H9 (cell line): ENCODE data around the gene EBP. TPM values are rescaled to one million over a fixed set of nuclear protein-coding genes. Genes with fewer than 3 reads are reported as not detected.

Experiments used
- DNase-seq: peaks from one replicate; pipeline ENCODE4 v3.0.0-alpha.2; 2017
- H2AFZ ChIP-seq: one replicate; pipeline ENCODE4 v1.6.1; 2013; ENCODE audit warnings: mild to moderate bottlenecking, low read length, control low read depth, moderate library complexity
- H2AK5ac ChIP-seq: 2 replicates; pipeline ENCODE4 v1.6.1; 2013; ENCODE audit warnings: low read length, control low read depth, mixed read lengths; ENCODE audit not compliant: insufficient read length
- H2BK120ac ChIP-seq: one replicate; pipeline ENCODE4 v1.6.1; 2013; ENCODE audit warnings: low read depth, mild to moderate bottlenecking, low read length, control low read depth, inconsistent platforms; ENCODE audit not compliant: poor library complexity, severe bottlenecking
- H2BK12ac ChIP-seq: 2 replicates; pipeline ENCODE4 v1.6.1; 2013; ENCODE audit warnings: low read length, control low read depth, mixed read lengths, low read depth; ENCODE audit not compliant: insufficient read length
- H2BK15ac ChIP-seq: 2 replicates; pipeline ENCODE4 v1.6.1; 2013; ENCODE audit warnings: low read depth, low read length, control low read depth
- H2BK20ac ChIP-seq: one replicate; pipeline ENCODE4 v1.6.1; 2013; ENCODE audit warnings: low read depth, mild to moderate bottlenecking, low read length, control low read depth, inconsistent platforms; ENCODE audit not compliant: poor library complexity, severe bottlenecking
- H2BK5ac ChIP-seq: 2 replicates; pipeline ENCODE4 v1.6.1; 2013; ENCODE audit warnings: low read length, control low read depth, mixed read lengths; ENCODE audit not compliant: insufficient read length
- H3K14ac ChIP-seq: 2 replicates; pipeline ENCODE4 v1.6.1; 2013; ENCODE audit warnings: low read length, control low read depth; ENCODE audit not compliant: insufficient read depth
- H3K18ac ChIP-seq: 2 replicates; pipeline ENCODE4 v1.6.1; 2013; ENCODE audit warnings: low read depth, mild to moderate bottlenecking, mixed read lengths, low read length, control low read depth; ENCODE audit not compliant: insufficient read length
- H3K23ac ChIP-seq: 2 replicates; pipeline ENCODE4 v1.6.1; 2013; ENCODE audit warnings: low read length, control low read depth, mixed read lengths, low read depth; ENCODE audit not compliant: insufficient read length
- H3K23me2 ChIP-seq: 2 replicates; pipeline ENCODE4 v1.6.1; 2013; ENCODE audit warnings: low read depth, mild to moderate bottlenecking, mixed read lengths, low read length, control low read depth; ENCODE audit not compliant: insufficient read length, poor library complexity, severe bottlenecking
- H3K27ac ChIP-seq: 2 replicates; pipeline ENCODE4 v1.5.1; 2013; ENCODE audit warnings: low read length, control low read depth, mixed read lengths, low read depth; ENCODE audit not compliant: insufficient read length
- H3K27me3 ChIP-seq: 2 replicates; pipeline ENCODE4 v1.6.1; 2013; ENCODE audit warnings: low read length, control low read depth, inconsistent platforms; ENCODE audit not compliant: insufficient read depth
- H3K4ac ChIP-seq: 2 replicates; pipeline ENCODE4 v1.6.1; 2013; ENCODE audit warnings: low read depth, mild to moderate bottlenecking, control low read depth, inconsistent platforms, low read length, moderate library complexity
- H3K4me1 ChIP-seq: 2 replicates; pipeline ENCODE4 v1.6.1; 2013; ENCODE audit warnings: low read length, control low read depth, inconsistent platforms; ENCODE audit not compliant: insufficient read depth
- H3K4me2 ChIP-seq: 2 replicates; pipeline ENCODE4 v1.6.1; 2013; ENCODE audit warnings: low read length, control low read depth, mixed read lengths; ENCODE audit not compliant: insufficient read length, insufficient read depth
- H3K56ac ChIP-seq: 2 replicates; pipeline ENCODE4 v1.6.1; 2013; ENCODE audit warnings: low read depth, mild to moderate bottlenecking, mixed read lengths, low read length, control low read depth; ENCODE audit not compliant: insufficient read length
- H3K79me1 ChIP-seq: 2 replicates; pipeline ENCODE4 v1.6.1; 2013; ENCODE audit warnings: low read depth, mild to moderate bottlenecking, moderate library complexity, low read length, control low read depth, inconsistent platforms; ENCODE audit not compliant: insufficient read depth, poor library complexity, severe bottlenecking
- H3K79me2 ChIP-seq: 2 replicates; pipeline ENCODE4 v1.6.1; 2013; ENCODE audit warnings: low read length, control low read depth, inconsistent platforms; ENCODE audit not compliant: insufficient read depth
- H3K9ac ChIP-seq: 2 replicates; pipeline ENCODE4 v1.6.1; 2013; ENCODE audit warnings: low read length, control low read depth, mixed read lengths; ENCODE audit not compliant: insufficient read length; ENCODE audit errors: extremely low read depth
- H3K9me3 ChIP-seq: one replicate; pipeline ENCODE4 v1.6.1; 2013; ENCODE audit warnings: low read depth, low read length, inconsistent platforms; ENCODE audit not compliant: control insufficient read depth
- H3T11ph ChIP-seq: one replicate; pipeline ENCODE4 v1.6.1; 2013; ENCODE audit warnings: mild to moderate bottlenecking, low read length, control low read depth, inconsistent platforms
- H4K20me1 ChIP-seq: one replicate; pipeline ENCODE4 v1.6.1; 2013; ENCODE audit not compliant: control insufficient read depth, insufficient read length, insufficient read depth
- H4K5ac ChIP-seq: 2 replicates; pipeline ENCODE4 v1.6.1; 2013; ENCODE audit warnings: low read depth, mild to moderate bottlenecking, mixed read lengths, low read length, control low read depth; ENCODE audit not compliant: insufficient read length
- H4K8ac ChIP-seq: replicated peaks from 2 replicates; pipeline ENCODE4 v1.6.1; 2013; ENCODE audit warnings: low read length, control low read depth, mixed read lengths, low read depth; ENCODE audit not compliant: insufficient read length
- H4K91ac ChIP-seq: 2 replicates; pipeline ENCODE4 v1.6.1; 2013; ENCODE audit warnings: low read depth, mild to moderate bottlenecking, moderate library complexity, mixed read lengths, low read length, control low read depth; ENCODE audit not compliant: insufficient read length
- H3K27ac Mint-ChIP-seq, 3 experiments: 2 replicates in 2 of 3; 3 replicates in 1 of 3; pipeline ENCODE4 v1.8.0; 2020 to 2021; ENCODE audit warnings: mixed read lengths in 3 of 3, mild to moderate bottlenecking in 1 of 3, moderate library complexity in 1 of 3
- H3K27me3 Mint-ChIP-seq: 2 replicates; pipeline ENCODE4 v1.8.0; 2021; ENCODE audit warnings: low read depth, mild to moderate bottlenecking, moderate library complexity, mixed read lengths
- H3K36me3 Mint-ChIP-seq, 3 experiments: 2 replicates in 2 of 3; 3 replicates in 1 of 3; pipeline ENCODE4 v1.8.0; 2020 to 2021; ENCODE audit warnings: low read depth in 3 of 3, mixed read lengths in 3 of 3; ENCODE audit not compliant: insufficient read depth in 1 of 3
- H3K4me1 Mint-ChIP-seq, 2 experiments: 2 replicates each; pipeline ENCODE4 v1.8.0; 2020; ENCODE audit warnings: mixed read lengths in 2 of 2
- H3K4me3 Mint-ChIP-seq, 2 experiments: 2 replicates in 1 of 2; 3 replicates in 1 of 2; pipeline ENCODE4 v1.8.0; 2020 to 2021; ENCODE audit warnings: mild to moderate bottlenecking in 2 of 2, mixed read lengths in 2 of 2, moderate library complexity in 1 of 2
- H3K9me3 Mint-ChIP-seq, 2 experiments: 2 replicates in 1 of 2; 3 replicates in 1 of 2; pipeline ENCODE4 v1.8.0; 2020; ENCODE audit warnings: mild to moderate bottlenecking in 2 of 2, mixed read lengths in 2 of 2, moderate library complexity in 1 of 2
- CTCF ChIP-seq: fragments of 200-600 bp; sonication (generic); conservative IDR thresholded peaks from 3 replicates; pipeline ENCODE4 v1.8.0; 2021; ENCODE audit warnings: antibody characterized with exemption, mild to moderate bottlenecking
- WGBS: extraction: QIAGEN DNeasy Blood & Tissue Kit; methylation state at CpG from one replicate; pipeline ENCODE4 v1.1.7; 2013; ENCODE audit warnings: missing lambda C conversion rate, low lambda C conversion rate, mixed read lengths; ENCODE audit not compliant: insufficient read length; ENCODE audit errors: extremely low coverage; 5-methylcytosine and 5-hydroxymethylcytosine counted together
- total RNA-seq: library from RNA; stranded (reverse); gene quantifications from 2 replicates; pipeline ENCODE4 v1.2.1, GENCODE V29; 2021

Gene EBP
- total RNA-seq, 1 experiment from 2014 or later: 117 TPM

GRCh38 chrX:48540028-48540375, 18.4 kb downstream of the EBP start:
- H4K20me1 ChIP-seq: no peaks in the 10 kb centered on the region
- H2BK5ac ChIP-seq: no peak overlapping the region
- no peak overlapping the region for H2AK5ac ChIP-seq
- Mint-ChIP-seq H3K4me3 (peak overlapping the region; percentile 87 to 91), H3K4me1 (peaks cover 5 to 6% of the 10 kb centered on the region in 2 experiments), H3K27ac (peak overlapping the region; percentile 92 to 98 (median 94); a peak in 5 of 7 replicates), H3K27me3 (no peaks in the 10 kb centered on the region), H3K36me3 (peaks cover 4 to 28% (median 7%) of the 10 kb centered on the region in 3 experiments), H3K9me3 (peaks cover 60 to 79% of the 10 kb centered on the region in 2 experiments)
- no peak overlapping the region for H2BK120ac ChIP-seq
- no peak overlapping the region; the same call in 1 of the 2 replicates for H3K14ac ChIP-seq
- H3K56ac ChIP-seq: no peak overlapping the region
- H3K79me2 ChIP-seq: no peaks in the 10 kb centered on the region
- H4K91ac ChIP-seq: no peak overlapping the region
- H3K9ac ChIP-seq: no peak overlapping the region
- no peaks in the 10 kb centered on the region for H3K4me1 ChIP-seq
- H2AFZ ChIP-seq: no peak overlapping the region
- no CpG with 5 or more reads among the region's 12 CpGs for WGBS
- no peak overlapping the region for H3K23ac ChIP-seq
- no peaks in the 10 kb centered on the region for H3K79me1 ChIP-seq
- no peak for TF ChIP-seq CTCF
- no peak overlapping the region for H3K4ac ChIP-seq
- H3K27me3 ChIP-seq: no peaks in the 10 kb centered on the region
- DNase-seq: no peak
- no peak overlapping the region for H4K8ac ChIP-seq
- peaks cover 19% of the 10 kb centered on the region for H3K9me3 ChIP-seq
- peak overlapping the region; percentile 26 for H3K18ac ChIP-seq
- H2BK15ac ChIP-seq: no peak overlapping the region
- no peak overlapping the region for H3K27ac ChIP-seq
- no peak overlapping the region for H4K5ac ChIP-seq
- no peaks in the 10 kb centered on the region for H3K23me2 ChIP-seq
- H2BK20ac ChIP-seq: no peak overlapping the region
- no peak overlapping the region for H3T11ph ChIP-seq
- peak overlapping the region; percentile 63 for H3K4me2 ChIP-seq
- H2BK12ac ChIP-seq: no peak overlapping the region
